Keratinocyte (primary cell): ENCODE data around the gene MALAT1. TPM values are rescaled to one million over a fixed set of nuclear protein-coding genes. Genes with fewer than 3 reads are reported as not detected.

Experiments
- DNase-seq: peaks from one replicate; pipeline ENCODE4 v3.0.0-alpha.2; 2011; ENCODE audit warnings: low read depth, missing footprints, low spot score
- FAIRE-seq: peaks from 2 replicates; lab custom pipeline; 2011; peaks lifted over from hg19 to GRCh38; lab: Jason Lieb, UNC
- H2AFZ ChIP-seq: 2 replicates; pipeline ENCODE4 v1.6.0; 2012; ENCODE audit warnings: low read length, control low read depth, inconsistent platforms; ENCODE audit not compliant: control insufficient read depth
- H3K27ac ChIP-seq: 2 replicates; pipeline ENCODE4 v1.5.1; 2011; ENCODE audit warnings: low read length; ENCODE audit not compliant: control insufficient read depth, insufficient read depth
- H3K27me3 ChIP-seq: 3 replicates; pipeline ENCODE4 v1.6.0; 2011; ENCODE audit warnings: low read length; ENCODE audit not compliant: control insufficient read depth, insufficient read depth; ENCODE audit errors: extremely low read depth
- H3K36me3 ChIP-seq, 2 experiments: 2 replicates in 1 of 2; 3 replicates in 1 of 2; pipeline ENCODE4 v1.5.1; 2011; ENCODE audit warnings: low read length in 2 of 2, mild to moderate bottlenecking in 1 of 2; ENCODE audit not compliant: control insufficient read depth in 2 of 2, insufficient read depth in 2 of 2; ENCODE audit errors: extremely low read depth in 1 of 2
- H3K4me1 ChIP-seq: 3 replicates; pipeline ENCODE4 v1.5.1; 2011; ENCODE audit warnings: low read length; ENCODE audit not compliant: control insufficient read depth, insufficient read depth; ENCODE audit errors: extremely low read depth
- H3K4me2 ChIP-seq: 3 replicates; pipeline ENCODE4 v1.6.0; 2011; ENCODE audit warnings: low read depth, low read length; ENCODE audit not compliant: control insufficient read depth, insufficient read depth; ENCODE audit errors: extremely low read depth
- H3K4me3 ChIP-seq, 3 experiments: fragments of 200-600 bp in 1 of 3; sonication (generic) in 1 of 3; 2 replicates in 2 of 3; 3 replicates in 1 of 3; pipeline ENCODE4 v1.5.1; 2011 to 2016; ENCODE audit warnings: low read length in 3 of 3, mild to moderate bottlenecking in 3 of 3, control low read depth in 2 of 3, inconsistent platforms in 1 of 3, low read depth in 1 of 3, mixed read lengths in 1 of 3, mixed run types in 1 of 3, moderate library complexity in 1 of 3; ENCODE audit not compliant: control insufficient read depth in 2 of 3, insufficient read depth in 2 of 3; ENCODE audit errors: extremely low read depth in 1 of 3
- H3K79me2 ChIP-seq: 2 replicates; pipeline ENCODE4 v1.6.0; 2012; ENCODE audit warnings: low read length; ENCODE audit not compliant: control insufficient read depth, insufficient read depth
- H3K9ac ChIP-seq: 3 replicates; pipeline ENCODE4 v1.6.0; 2011; ENCODE audit warnings: low read length; ENCODE audit not compliant: control insufficient read depth, insufficient read depth; ENCODE audit errors: extremely low read depth
- H3K9me1 ChIP-seq: 3 replicates; pipeline ENCODE4 v1.6.0; 2011; ENCODE audit warnings: low read length; ENCODE audit not compliant: control insufficient read depth, insufficient read depth; ENCODE audit errors: extremely low read depth
- H3K9me3 ChIP-seq: 2 replicates; pipeline ENCODE4 v1.5.1; 2012; ENCODE audit warnings: low read depth, low read length; ENCODE audit not compliant: control insufficient read depth
- H4K20me1 ChIP-seq: 3 replicates; pipeline ENCODE4 v1.6.0; 2011; ENCODE audit warnings: low read length; ENCODE audit not compliant: control insufficient read depth, insufficient read depth; ENCODE audit errors: extremely low read depth
- CTCF ChIP-seq, 3 experiments: IDR thresholded peaks in 1 of 3; conservative IDR thresholded peaks in 1 of 3; optimal IDR thresholded peaks in 1 of 3; 2 replicates in 2 of 3; 3 replicates in 1 of 3; pipeline versions ENCODE3 to v1.5.1; 2011; ENCODE audit warnings: low read length in 3 of 3, mild to moderate bottlenecking in 3 of 3, moderate library complexity in 2 of 3, control low read depth in 1 of 3, inconsistent platforms in 1 of 3; ENCODE audit not compliant: insufficient read depth in 2 of 3; ENCODE audit errors: extremely low read depth in 1 of 3
- EZH2 ChIP-seq: IDR thresholded peaks from one replicate; pipeline ENCODE4 v1.6.1; 2012; ENCODE audit warnings: inconsistent platforms, mild to moderate bottlenecking, low read length, moderate library complexity
- dilution Hi-C: fragments of 300-500 bp; cut with MboI; formaldehyde crosslinking; loops from one replicate; pipeline ENCODE4 v1.7.0; 2020; ENCODE audit warnings: low sequenced_read_pairs; ENCODE audit not compliant: extremely low pct_ligation_motif_present
- polyA plus RNA-seq, 5 experiments: library from polyadenylated mRNA; depleted of rRNA in 3 of 5; stranded (reverse) in 3 of 5; stranded (forward) in 1 of 5; unstranded in 1 of 5; fragments of >200 nt; gene quantifications; 1 replicate in 1 of 5; 2 replicates in 3 of 5; 3 replicates in 1 of 5; pipeline versions ENCODE4 v1.2.1 to v1.2.3, GENCODE V29; 2011 to 2012; ENCODE audit warnings: missing spikeins in 2 of 5, low read depth in 1 of 5, low replicate concordance in 1 of 5

MALAT1 gene
- polyA plus RNA-seq, 1 donor (not counting 4 experiments of a cell fraction or from before 2014, with no cell fraction given), result 1,768 TPM

GRCh38 chr11:65488273-65489034, 10.4 kb upstream of the MALAT1 start:
- peak overlapping the region in 2 of 3 experiments; percentile 15 to 37 for H3K4me3 ChIP-seq
- FAIRE-seq (no peak), DNase-seq (no peak)
- no peaks in the 10 kb centered on the region for H3K27me3 ChIP-seq
- TF ChIP-seq EZH2, result no peak
- no peak for TF ChIP-seq CTCF (optimal IDR thresholded peaks at IDR 0.05 in 1 of 3, IDR thresholded peaks at IDR 0.05 in 1 of 3, conservative IDR thresholded peaks at IDR 0.05 in 1 of 3; ENCODE audit: extremely low read depth in 1 of 3, insufficient read depth in 2 of 3, low read length in 3 of 3)
- no peaks in the 10 kb centered on the region for H3K36me3 ChIP-seq
- no peaks in the 10 kb centered on the region for H3K9me3 ChIP-seq
- dilution Hi-C loops, result no loop called here
- peaks cover 3% of the 10 kb centered on the region for H3K79me2 ChIP-seq
- H3K9ac ChIP-seq, result peak overlapping the region; percentile 86
- H3K4me1 ChIP-seq, result peaks cover 85% of the 10 kb centered on the region
- H3K27ac ChIP-seq, result peak overlapping the region; percentile 94
- H3K9me1 ChIP-seq, result peaks cover 6% of the 10 kb centered on the region
- H4K20me1 ChIP-seq, result no peaks in the 10 kb centered on the region
- H2AFZ ChIP-seq, result peak overlapping the region; percentile 4
- peak overlapping the region; percentile 63 for H3K4me2 ChIP-seq

GRCh38 chr11:65489035-65489705, 9.7 kb upstream of the MALAT1 start:
- Histone ChIP-seq H3K4me3 (no peak overlapping the region), H3K79me2 (peaks cover 3% of the 10 kb centered on the region), H3K9ac (peak overlapping the region; percentile 86), H3K9me1 (peaks cover 6% of the 10 kb centered on the region), H2AFZ (no peak overlapping the region), H3K27ac (peak overlapping the region; percentile 94), H3K4me2 (peak overlapping the region; percentile 63), H4K20me1 (no peaks in the 10 kb centered on the region), H3K4me1 (peaks cover 91% of the 10 kb centered on the region), H3K9me3 (no peaks in the 10 kb centered on the region), H3K27me3 (no peaks in the 10 kb centered on the region), H3K36me3 (no peaks in the 10 kb centered on the region)
- TF ChIP-seq CTCF (optimal IDR thresholded peaks at IDR 0.05 in 1 of 3, IDR thresholded peaks at IDR 0.05 in 1 of 3, conservative IDR thresholded peaks at IDR 0.05 in 1 of 3; ENCODE audit: extremely low read depth in 1 of 3, insufficient read depth in 2 of 3, low read length in 3 of 3), result no peak
- no peak for TF ChIP-seq EZH2
- dilution Hi-C loops, result no loop called here
- FAIRE-seq (no peak), DNase-seq (no peak)
